ENCODE data around the gene KMT2C.

Gene KMT2C

DNA sequence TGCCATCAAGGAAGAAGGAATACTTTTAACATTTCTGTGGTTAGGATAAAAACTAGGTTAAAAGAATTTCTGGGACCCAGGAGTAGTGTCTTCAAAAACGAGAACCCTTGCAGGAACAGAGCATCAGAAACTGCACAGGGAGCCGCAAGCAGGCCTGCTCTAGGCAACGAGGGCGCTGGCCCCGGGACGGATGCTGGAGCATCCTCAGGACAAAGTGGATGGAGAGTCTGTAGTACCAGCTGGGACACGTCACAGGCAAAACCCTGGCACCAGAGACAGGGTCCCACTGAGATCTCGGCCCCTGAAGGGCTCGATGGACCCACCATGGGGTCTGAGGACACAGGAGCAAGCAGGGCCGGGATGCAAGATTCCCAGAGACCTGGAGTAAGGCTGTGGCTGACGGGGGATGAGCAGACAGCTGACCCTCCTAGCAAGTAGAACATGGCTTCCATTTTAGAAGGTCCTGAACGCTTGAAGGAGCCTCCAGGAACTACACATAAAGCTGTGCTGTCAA is 303.8 kb downstream of the KMT2C start:
- no peak for DNase-seq

DNA sequence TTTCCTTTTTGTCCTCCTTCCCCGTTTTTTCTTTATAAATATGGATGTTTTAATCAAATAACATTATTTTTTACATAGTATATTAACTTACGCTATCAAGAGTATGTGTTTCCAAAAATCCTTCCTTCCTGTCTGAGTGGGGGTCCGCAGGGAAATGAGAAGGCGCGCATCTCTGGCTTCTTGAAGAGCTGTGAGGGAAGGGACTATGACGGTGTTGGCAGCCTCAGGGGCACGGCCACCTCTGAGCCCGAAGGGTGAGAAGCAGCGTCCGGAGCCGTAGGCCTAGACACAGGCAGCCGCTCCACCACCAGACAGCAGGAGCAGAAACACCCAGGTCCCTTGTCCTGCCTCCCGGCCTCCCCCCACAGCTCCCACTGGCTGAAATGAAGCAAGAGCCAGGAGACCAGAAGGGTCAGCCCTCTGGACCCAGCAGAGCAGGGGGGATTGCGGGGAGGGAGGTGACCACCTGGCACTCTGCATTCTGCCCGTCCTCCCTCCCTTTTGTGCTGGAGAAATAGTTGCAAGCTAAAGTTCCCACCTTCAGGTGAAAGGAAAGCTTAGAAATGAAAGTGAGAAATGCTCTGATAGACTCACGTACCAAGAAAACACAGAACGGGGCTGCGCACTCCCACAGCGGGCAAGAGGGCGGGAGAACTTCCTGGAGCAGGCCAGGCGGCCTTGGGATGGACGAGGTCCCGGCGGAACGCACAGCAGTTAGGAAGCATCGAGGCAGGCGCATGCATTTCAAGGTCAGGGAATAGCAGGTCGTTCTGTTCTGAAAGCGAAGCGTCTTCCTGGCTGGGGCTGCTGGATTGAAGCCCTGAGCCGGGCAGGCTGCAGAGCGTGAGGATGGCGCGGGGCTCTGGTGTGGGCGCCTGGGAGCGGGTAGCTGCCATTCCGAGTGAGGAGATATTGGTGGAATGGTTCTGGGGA is 304.9 kb downstream of the KMT2C start:
- DNase-seq, result no peak

- no peak for DNase-seq
Observed at GRCh38 chr7:152129682-152130081, 306.1 kb downstream of the KMT2C start.

GRCh38 chr7:152128741-152129461 is 306.9 kb downstream of the KMT2C start:
- no peak for DNase-seq

DNA sequence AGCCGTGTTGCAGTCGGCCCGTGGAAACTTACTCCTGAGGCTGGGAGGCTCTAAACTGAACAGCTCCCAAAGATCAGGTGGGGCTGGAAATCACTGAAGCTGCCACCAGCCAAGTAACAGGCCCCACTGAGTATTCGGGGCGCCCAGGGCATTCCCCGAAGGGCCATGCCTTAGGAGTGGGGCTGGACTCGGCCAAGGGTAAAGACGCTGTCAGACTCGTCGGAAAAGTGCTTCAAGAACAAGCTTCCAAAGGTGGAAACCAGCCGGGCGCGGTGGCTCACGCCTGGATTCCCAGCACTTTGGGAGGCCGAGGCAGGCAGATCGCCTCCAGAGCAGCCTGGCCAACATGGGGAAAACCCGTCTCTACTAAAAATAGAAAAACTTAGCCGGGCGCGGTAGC is 307.6 kb downstream of the KMT2C start:
- DNase-seq, result no peak

- no peak for DNase-seq
Observed at GRCh38 chr7:152127229-152127628, 308.6 kb downstream of the KMT2C start.

DNA sequence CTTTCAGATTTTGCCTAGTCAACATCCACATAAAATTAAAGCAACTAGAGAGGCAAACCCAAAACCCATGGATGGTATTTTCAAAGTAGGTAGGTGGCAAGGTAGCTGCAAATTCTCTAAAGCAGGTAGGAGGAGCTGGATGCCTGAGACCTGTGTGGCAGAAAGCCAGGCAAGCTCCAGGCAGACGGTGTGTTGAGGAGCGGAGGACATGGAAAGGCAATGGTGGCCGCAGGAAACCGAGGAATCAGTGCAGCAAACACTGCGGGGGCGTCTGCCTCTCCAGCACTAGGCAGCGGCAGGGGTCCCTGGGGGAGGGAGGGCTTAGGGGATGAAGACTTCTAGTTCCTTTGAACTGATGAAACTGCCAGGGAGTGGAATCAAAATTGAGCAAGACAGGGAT is 309.1 kb downstream of the KMT2C start:
- DNase-seq, result no peak

GRCh38 chr7:152122540-152122939 is 313.3 kb downstream of the KMT2C start:
- DNase-seq, result no peak

DNA sequence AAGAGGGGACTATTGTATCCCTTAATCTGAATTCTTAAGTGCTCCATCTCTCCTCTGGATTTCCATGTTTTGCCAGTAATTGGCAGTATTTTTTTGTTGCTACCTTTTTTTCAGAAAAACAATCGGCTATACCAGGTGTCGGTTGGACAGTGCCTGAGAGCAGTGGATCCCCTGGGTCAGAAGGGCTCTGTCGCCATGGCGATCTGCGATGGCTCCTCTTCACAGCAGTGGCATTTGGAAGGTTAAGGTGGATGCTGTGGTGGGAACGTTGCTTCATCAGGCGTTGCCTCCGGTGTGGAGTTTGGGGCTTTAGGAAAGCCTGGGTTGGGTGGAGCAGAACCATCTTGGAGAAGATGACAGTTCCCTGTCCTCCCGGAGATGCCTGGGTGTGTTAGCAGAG is 314.4 kb downstream of the KMT2C start:
- DNase-seq, result no peak

GRCh38 chr7:152120776-152121175 is 315.0 kb downstream of the KMT2C start:
- no peak for DNase-seq

- no peak for DNase-seq
Observed at GRCh38 chr7:152120210-152120609, 315.6 kb downstream of the KMT2C start.

DNA sequence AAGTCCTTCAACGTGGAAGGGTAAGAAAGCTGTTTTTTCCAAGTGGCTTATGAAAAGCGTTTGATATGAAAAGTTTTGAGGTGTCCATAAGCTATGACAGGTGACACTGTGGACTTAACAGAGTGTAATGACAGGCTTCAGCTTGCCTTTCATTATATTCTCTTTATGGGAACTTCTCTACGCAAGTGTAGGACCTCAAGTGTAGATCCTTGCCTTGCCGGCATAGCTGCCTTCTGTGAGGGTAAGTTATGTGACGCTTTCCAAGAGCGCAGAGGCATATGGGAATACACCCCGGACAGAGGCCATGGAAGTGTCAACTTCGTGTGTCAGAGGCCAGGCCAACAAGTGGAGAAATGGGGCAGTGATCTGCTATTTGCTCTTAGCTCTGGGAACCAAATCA is 318.4 kb downstream of the KMT2C start:
- DNase-seq, result no peak

GRCh38 chr7:152115021-152115718 is 320.6 kb downstream of the KMT2C start:
- DNase-seq, result no peak

GRCh38 chr7:152112829-152113228 is 323.0 kb downstream of the KMT2C start:
- DNase-seq, result no peak

- no peak for DNase-seq
Observed at GRCh38 chr7:152108359-152108758, 327.4 kb downstream of the KMT2C start.

GRCh38 chr7:152107945-152108344 is 327.9 kb downstream of the KMT2C start:
- no peak for DNase-seq

GRCh38 chr7:152106990-152107389 is 328.8 kb downstream of the KMT2C start:
- no peak for DNase-seq

- DNase-seq, result no peak
Observed at GRCh38 chr7:152105205-152105604, 330.6 kb downstream of the KMT2C start.

DNA sequence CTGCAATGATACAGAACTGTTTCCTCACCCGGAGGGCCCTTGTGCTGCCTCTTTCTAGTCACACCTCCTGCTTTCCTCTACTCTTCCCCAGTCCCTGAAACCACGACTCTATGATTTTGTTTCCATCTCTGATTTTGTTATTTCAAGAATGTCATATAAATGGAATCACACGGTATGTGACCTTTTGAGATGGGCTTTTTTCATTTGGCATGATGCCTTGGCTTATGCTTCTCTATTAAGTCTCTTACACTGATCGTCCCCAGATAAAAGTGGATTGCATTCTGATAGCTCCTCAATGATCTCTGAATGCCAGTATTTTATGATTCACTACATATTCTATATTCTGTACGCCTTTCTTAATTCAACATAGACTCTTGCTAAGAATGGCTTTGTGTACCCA is 332.1 kb downstream of the KMT2C start:
- DNase-seq, result no peak

DNA sequence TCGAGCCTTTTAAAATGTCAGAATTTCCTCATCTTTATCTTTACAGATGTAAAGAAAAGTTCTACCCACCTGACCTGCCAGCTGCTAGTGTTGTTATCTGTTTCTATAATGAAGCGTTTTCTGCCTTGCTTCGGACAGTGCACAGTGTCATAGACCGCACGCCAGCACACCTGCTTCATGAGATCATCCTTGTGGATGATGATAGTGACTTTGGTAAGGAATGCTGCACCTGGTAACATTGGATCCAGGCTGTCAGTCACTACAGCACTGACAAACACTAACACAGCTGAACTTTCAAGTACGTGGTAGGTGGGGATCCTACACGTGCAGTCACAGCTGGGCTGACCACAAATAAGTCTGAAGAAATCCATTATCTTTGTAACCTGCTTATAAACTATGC is 332.7 kb downstream of the KMT2C start:
- DNase-seq, result no peak

DNA sequence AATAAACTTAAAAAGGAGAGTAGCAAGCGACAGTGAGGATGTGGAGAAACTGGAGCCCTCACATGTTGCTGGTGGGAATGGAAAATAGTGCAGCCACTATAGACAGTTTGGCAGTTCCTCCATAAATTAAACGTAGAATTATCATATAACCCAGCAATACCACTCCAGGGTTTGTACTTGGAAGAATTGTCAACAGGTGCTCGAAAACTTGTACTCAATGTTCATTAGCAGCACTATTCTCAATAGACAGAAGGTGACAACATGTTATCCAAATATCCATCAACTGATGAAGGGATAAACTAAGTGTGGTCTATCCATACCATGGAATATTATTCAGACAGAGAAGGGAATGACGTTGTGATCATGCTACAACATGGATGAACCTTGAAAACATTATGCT is 338.5 kb downstream of the KMT2C start:
- no peak for DNase-seq

DNA sequence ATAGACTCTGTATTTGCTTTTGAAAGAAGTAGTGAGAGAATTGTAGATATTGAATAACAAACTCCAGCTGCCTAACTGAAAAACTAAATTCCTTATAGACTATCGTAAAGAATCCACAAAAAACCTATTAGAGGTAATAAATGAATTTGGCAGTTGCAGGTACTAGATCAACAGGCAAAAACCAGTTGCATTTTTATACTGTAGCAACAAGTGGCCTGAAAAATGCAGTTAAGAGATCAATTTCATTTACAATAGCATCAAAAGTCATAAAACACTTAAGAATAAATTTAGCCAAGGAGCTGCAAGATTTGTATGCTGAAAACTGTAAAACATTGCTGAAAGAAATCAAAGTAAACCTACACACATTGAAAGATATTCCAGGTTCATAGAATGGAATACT is 340.0 kb downstream of the KMT2C start:
- DNase-seq, result no peak

GRCh38 chr7:152093717-152094116 is 342.1 kb downstream of the KMT2C start:
- DNase-seq, result no peak

All from NCI-H1694 (cell line).